Stimulated activated naive CD8-positive, alpha-beta T cell treated with anti-CD3 and anti-CD28 coated beads, Interleukin-15, amount 100 ng/mL, for 72 hours (primary cell): Measurements from ENCODE around the gene MAGOHB.
A peak's percentile ranks its signal among the peaks of the same experiment; 100 is the strongest.
"Not testable (repeated sequence)": the region's sequence is repeated elsewhere in the genome, so short reads cannot be mapped to it uniquely, and the experiment has no call there.

Experiments
- ATAC-seq: fragments of 150-1000 bp; cut with Tn5 transposase; 2 replicates; pipeline ENCODE4 v1.10.0; 2021; ENCODE audit warnings: mild to moderate bottlenecking, moderate library complexity
- DNase-seq, 2 donors: peaks; one replicate each; pipeline ENCODE4 v3.0.0; 2021 to 2022
- H3K27ac Mint-ChIP-seq, 2 donors: one replicate each; pipeline ENCODE4 v1.8.0; 2022; ENCODE audit warnings: mild to moderate bottlenecking in 2 of 2, mixed read lengths in 2 of 2, moderate library complexity in 2 of 2
- H3K27me3 Mint-ChIP-seq: one replicate; pipeline ENCODE4 v1.8.0; 2022; ENCODE audit warnings: mixed read lengths
- H3K4me1 Mint-ChIP-seq: one replicate; pipeline ENCODE4 v1.8.0; 2022; ENCODE audit warnings: mild to moderate bottlenecking, mixed read lengths
- H3K4me3 Mint-ChIP-seq, 2 donors: one replicate each; pipeline ENCODE4 v1.8.0; 2022; ENCODE audit warnings: mild to moderate bottlenecking in 2 of 2, mixed read lengths in 2 of 2, moderate library complexity in 1 of 2
- H3K9me3 Mint-ChIP-seq, 2 donors: one replicate each; pipeline ENCODE4 v1.8.0; 2022; ENCODE audit warnings: mixed read lengths in 2 of 2

Gene MAGOHB

DNA sequence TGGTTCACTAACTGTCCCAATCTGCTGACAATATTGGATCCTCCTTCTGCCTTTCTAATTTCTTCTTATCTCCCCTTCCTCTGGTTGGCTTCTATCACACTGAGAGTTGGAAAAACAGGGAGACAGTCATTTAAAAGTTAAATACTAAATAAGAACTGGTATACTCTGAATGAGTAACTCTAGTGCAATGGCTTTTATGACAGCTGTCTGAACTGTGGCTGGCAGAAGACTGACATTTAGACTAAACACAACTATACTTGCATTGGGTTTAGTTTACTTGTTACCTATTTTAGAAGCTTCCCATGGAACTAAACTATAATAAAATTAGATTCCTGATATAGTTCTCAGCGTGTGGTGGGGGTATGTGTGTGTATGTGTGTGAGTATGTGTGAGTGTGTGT, 7.9 kb upstream of the MAGOHB start:
- DNase-seq = no peak
- Mint-ChIP-seq H3K27ac (no peak overlapping the region), H3K4me1 (no peaks in the 10 kb centered on the region), H3K27me3 (no peaks in the 10 kb centered on the region), H3K9me3 (no peaks in the 10 kb centered on the region), H3K4me3 (no peak overlapping the region)
- ATAC-seq = no peak

DNA sequence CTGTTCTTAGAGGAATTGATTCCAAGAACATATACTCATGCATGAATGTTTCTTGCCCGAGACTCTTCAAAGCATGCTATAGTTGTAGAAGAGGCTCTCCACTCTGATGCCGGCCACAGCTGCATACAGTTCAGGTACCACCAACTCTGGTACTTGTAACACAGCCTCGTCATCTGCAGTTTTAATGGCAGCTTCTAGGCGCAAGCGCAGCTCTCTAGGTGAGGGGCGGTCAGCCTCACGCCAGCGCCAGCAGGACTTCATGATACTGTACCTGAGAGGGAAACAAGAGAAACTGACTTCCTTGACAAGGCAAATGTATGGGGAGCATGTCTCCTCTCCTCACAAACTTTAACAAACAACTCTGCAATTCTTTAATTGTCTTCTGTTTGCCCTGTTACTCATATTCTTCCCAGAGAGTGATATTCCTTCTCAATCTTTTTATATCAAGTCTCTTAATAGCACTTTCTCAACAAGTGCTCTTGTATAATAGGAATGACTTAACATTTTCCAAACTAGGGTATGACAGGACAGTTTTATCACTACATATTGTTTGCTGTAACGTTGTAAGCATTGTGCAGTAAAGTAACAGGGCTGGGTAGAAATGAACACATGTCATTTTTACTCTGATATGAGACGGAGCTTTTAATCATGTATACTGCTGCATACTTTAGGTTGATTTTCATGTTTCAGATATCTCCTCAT, 6.8 kb upstream of the MAGOHB start:
- Mint-ChIP-seq H3K27me3 (no peaks in the 10 kb centered on the region), H3K9me3 (peaks cover 0 to 1% of the 10 kb centered on the region in 2 donors), H3K27ac (no peak overlapping the region), H3K4me3 (no peak overlapping the region), H3K4me1 (no peaks in the 10 kb centered on the region)
- DNase-seq (no peak), ATAC-seq (no peak)

DNA sequence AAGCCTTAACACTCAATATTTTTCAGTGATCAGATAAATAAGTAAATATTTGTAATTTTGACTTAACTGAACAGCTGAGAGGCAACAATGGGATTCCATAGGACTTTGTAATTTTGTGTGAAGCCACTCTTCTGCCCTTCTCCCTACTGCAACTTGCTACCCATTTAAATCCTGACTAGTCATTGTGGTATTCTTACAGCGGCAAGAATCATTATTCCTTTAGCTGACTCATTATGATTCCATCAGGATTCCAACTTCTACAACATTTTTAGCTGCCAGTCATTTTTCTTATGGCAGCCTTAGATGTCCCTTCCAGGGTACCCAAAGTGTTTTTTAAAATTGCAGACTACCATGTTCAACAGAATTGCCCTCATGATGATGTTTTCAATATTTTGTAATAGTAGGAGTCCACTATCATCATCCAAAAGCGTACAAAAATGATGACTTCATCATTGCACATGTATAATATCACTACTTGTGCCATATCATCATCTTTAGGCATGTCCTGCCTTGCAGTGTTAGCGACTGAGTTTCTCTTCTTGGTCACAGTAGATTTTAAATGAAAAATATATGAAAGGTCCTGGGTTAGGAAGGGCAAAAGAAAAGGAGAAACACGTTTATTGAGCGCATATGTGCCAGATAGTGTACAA, 5.1 kb upstream of the MAGOHB start:
- Mint-ChIP-seq H3K27me3 (no peaks in the 10 kb centered on the region), H3K4me3 (no peak overlapping the region), H3K4me1 (peaks cover 2% of the 10 kb centered on the region), H3K27ac (no peak overlapping the region), H3K9me3 (peaks cover 0 to 4% of the 10 kb centered on the region in 2 donors)
- no peak for DNase-seq
- ATAC-seq = no peak

DNA sequence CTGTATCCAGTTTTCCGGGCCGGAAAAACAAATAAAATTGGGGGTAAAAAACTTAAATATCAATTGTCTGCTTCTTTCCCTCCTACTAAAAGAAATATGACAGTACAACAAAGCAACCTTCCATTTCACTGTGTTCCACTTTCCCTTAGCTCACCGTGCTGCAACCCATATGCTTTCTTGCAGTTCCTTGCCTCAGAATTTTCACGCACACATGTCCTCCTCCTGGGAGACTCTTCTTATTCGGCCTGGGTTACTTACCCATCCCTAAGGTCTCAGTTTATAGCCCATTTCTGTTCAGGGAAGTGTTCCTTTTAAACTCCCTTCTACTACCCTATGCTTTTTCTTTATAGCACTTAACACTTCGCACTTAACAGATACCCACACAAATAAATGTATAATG, 4.5 kb upstream of the MAGOHB start:
- DNase-seq = no peak
- H3K27me3 Mint-ChIP-seq = no peaks in the 10 kb centered on the region

DNA sequence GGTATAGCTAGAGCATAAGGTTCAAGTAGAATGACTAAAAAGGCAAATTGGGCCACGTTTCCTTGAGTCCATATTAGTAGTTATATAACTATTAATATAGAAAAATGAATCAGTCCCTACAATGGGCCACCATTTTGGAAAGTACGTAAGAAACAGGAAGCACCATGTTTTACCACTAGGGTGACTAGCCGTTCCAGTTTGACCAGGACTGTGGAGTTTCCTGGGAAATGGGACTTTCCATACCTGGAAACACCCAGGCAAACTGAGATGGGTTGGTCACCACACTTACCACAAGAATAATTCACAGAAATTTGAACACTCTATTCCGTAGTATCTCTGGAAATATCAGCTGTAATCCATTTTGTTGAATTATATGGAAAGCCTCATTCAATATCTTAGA, 2.1 kb upstream of the MAGOHB start:
- DNase-seq = no peak
- Mint-ChIP-seq H3K27me3 (no peaks in the 10 kb centered on the region), H3K27ac (no peak overlapping the region), H3K4me1 (peaks cover 30% of the 10 kb centered on the region), H3K9me3 (peaks cover 0 to 4% of the 10 kb centered on the region in 2 donors), H3K4me3 (no peak overlapping the region)
- no peak for ATAC-seq

More for the DNA sequence above, 4.5 kb upstream of the MAGOHB start:
- H3K9me3 Mint-ChIP-seq = peaks cover 0 to 4% of the 10 kb centered on the region in 2 donors
- H3K4me1 Mint-ChIP-seq = peaks cover 8% of the 10 kb centered on the region
- no peak overlapping the region for H3K27ac Mint-ChIP-seq
- ATAC-seq = no peak
- no peak overlapping the region for H3K4me3 Mint-ChIP-seq

DNA sequence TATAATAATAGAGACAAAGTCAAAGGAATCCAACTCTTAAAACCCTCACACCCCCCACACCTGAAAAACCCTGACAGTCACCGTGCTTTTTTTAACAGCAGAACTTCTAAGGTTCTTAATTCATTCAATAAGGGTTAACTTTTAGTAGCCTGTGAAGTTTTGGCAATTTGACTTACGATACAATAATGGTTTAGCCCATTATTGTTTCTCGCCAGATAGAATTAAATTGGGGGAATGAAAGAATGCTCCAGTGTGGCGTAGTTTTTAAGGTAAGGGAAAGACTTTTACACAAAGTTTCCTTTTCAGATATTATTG, 604 bp upstream of the MAGOHB start:
- Mint-ChIP-seq H3K4me1 (peaks cover 37% of the 10 kb centered on the region), H3K9me3 (peaks cover 0 to 4% of the 10 kb centered on the region in 2 donors), H3K4me3 (peak overlapping the region; percentile 92 to 100), H3K27me3 (no peaks in the 10 kb centered on the region), H3K27ac (peak overlapping the region; percentile 98 to 100)
- no peak for DNase-seq
- ATAC-seq = no peak

DNA sequence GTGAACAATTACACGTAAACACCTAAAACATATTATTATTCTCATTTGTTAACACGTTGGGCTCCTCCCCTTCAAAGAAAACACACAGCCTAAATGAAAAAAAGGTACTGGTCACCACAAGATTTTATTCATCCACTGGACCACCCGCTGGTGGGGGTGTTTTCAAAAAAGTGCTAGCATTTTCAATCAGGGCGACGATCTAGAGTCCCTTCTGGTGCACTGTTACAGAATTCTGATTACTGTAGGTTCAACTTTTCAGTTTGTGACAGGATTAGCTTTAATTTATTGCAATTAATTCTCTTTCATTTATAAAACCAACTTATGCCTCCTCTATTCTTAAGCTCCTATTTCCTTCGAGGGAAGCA, 443 bp downstream of the MAGOHB start:
- Mint-ChIP-seq H3K9me3 (peaks cover 0 to 4% of the 10 kb centered on the region in 2 donors), H3K27me3 (no peaks in the 10 kb centered on the region), H3K27ac (peak overlapping the region; percentile 98 to 100), H3K4me1 (peaks cover 37% of the 10 kb centered on the region), H3K4me3 (peak overlapping the region; percentile 92 to 100)
- DNase-seq (no peak), ATAC-seq (peak; percentile 18)

DNA sequence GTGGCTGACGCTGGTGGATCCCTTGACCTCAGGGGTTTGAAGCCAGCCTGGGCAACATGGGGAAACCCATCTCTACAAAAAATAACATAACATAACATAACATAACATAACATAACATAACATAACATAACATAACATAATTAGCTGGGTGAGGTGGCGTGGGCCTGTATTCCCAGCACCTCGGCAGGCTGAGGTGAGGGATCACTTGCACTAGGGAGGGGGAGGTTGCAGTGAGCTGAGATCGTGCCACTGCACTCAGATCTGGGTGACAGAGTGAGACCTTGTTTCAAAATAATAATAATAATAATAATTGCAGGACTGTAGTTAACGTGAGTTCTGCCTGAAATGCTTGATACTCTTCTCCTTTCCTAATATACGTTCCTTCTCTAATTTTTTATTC, 1.3 kb downstream of the MAGOHB start:
- H3K4me1 Mint-ChIP-seq = peaks cover 37% of the 10 kb centered on the region
- peaks cover 0 to 4% of the 10 kb centered on the region in 2 donors for H3K9me3 Mint-ChIP-seq
- H3K27ac Mint-ChIP-seq = peak overlapping the region in 1 of 2 donors; percentile 59
- no peak for ATAC-seq
- H3K4me3 Mint-ChIP-seq = peak overlapping the region; percentile 92 to 100
- DNase-seq = no peak
- H3K27me3 Mint-ChIP-seq = no peaks in the 10 kb centered on the region

DNA sequence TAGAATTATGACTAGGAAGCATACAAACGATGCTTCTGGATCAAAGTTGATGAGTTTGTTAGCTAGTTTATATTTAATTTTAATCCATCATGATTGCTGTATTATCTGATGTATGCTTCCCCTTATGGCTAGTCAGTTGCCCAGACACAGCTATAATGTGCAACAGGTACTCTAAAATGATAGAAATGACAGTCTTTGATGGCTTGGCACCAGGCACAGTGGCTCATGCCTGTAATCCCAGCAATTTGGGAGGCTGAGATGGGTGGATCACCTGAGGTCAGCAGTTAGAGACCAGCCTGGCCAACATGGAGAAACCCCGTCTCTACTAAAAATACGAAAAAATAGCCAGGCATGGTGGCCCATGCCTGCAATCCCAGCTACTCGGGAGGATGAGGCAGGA, 2.2 kb downstream of the MAGOHB start:
- DNase-seq, H3K9me3 Mint-ChIP-seq, ATAC-seq, H3K27me3 Mint-ChIP-seq: not testable (repeated sequence)
- Mint-ChIP-seq H3K4me3 (peak overlapping the region; percentile 92 to 100), H3K27ac (peak overlapping the region in 1 of 2 donors; percentile 67), H3K4me1 (peaks cover 37% of the 10 kb centered on the region)

DNA sequence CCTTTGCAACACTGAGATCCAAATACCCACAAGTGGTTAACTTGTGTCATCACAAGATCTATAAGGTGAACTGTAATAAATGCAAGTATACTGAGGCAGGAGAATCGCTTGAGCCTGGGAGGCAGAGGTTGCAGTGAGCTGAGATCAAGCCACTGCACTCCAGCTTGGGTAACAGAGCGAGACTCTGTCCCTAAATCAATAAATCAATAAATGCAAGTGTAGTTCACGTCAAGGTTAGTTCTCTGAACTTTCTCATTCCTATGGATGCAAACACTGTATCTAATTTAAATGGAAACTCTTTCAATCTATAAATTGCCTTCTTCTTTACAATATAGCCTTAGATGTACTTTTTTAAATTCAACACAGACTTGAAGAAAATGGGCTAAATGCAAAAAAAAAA, 3.2 kb downstream of the MAGOHB start:
- ATAC-seq (no peak), DNase-seq (no peak)
- Mint-ChIP-seq H3K4me1 (peaks cover 37% of the 10 kb centered on the region), H3K27ac (no peak overlapping the region), H3K27me3 (no peaks in the 10 kb centered on the region), H3K9me3 (peaks cover 0 to 2% of the 10 kb centered on the region in 2 donors), H3K4me3 (no peak overlapping the region)

DNA sequence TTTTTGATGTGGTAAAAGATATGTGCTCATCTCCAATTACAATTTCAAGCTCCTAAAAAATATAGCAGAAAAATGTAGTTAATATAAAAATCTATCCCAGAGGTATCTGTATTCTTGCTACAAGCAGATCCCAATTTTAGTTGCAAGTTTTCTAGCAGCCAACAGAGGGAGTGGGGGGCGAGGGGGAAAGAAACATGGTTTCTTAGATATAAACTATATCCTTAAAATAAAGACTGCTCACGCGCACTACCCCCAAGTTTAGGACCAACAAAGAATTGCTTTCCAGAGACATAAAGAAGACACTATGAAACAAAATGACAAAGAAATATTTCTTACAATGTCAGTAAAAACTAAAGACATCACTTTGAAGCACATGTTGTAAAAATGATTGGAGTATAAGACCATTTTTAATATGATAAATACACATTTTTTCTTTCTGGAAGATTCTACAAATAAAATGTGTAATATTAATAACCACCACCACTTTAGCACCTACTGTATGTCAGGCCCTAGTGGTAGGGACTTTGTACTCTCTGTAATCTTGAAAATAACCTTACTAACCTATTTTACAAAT, 5.4 kb downstream of the MAGOHB start:
- DNase-seq = no peak

DNA sequence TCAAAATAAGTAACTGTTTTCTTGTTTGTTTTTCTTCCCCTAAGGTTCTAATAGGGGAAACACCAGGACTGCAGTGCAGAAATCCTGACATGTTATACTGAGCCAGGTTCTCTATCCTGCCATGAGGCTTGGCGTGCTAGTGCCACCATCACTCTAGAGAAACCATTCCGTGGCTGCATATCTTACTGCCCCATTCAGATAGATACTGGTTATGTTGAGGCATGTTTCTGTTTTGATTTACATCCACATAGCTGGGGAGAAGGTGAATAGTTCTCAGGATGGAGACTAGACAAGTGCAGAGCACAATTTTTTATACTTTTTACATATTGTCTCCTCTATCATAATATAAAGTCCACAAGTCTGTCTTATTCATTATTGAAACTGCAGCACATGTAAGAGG, 11.5 kb downstream of the MAGOHB start:
- no peaks in the 10 kb centered on the region for H3K27me3 Mint-ChIP-seq
- H3K4me1 Mint-ChIP-seq = peaks cover 14% of the 10 kb centered on the region
- H3K9me3 Mint-ChIP-seq = no peaks in the 10 kb centered on the region
- DNase-seq (no peak), ATAC-seq (peak; percentile 52)
- peak overlapping the region in 1 of 2 donors; percentile 48 for H3K27ac Mint-ChIP-seq
- H3K4me3 Mint-ChIP-seq = peak overlapping the region in 1 of 2 donors; percentile 19

More for the DNA sequence above, 5.4 kb downstream of the MAGOHB start:
- H3K27me3 Mint-ChIP-seq = no peaks in the 10 kb centered on the region
- H3K4me1 Mint-ChIP-seq = peaks cover 37% of the 10 kb centered on the region
- ATAC-seq = no peak
- H3K9me3 Mint-ChIP-seq = no peaks in the 10 kb centered on the region
- no peak overlapping the region for H3K4me3 Mint-ChIP-seq
- no peak overlapping the region for H3K27ac Mint-ChIP-seq

DNA sequence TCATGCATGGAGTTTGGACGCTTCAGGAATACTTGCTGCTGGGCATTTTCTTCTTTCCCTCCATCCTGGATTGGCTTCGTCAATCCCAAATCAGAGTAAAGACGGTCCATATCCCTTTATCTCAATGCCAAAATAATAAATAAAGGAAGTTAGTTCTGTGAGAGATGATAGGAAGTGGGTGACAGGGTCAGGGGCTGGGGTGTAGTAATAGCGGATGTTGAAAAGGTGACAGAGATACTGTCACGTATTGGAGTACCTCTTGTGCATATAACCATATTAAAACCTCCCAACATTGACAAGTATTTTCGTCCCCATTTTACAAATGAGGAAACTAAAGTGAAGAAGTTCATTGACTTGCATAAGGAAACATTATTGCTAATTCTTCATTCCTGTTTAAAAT, 12.4 kb downstream of the MAGOHB start:
- no peak for DNase-seq
- H3K4me3 Mint-ChIP-seq = no peak overlapping the region
- H3K9me3 Mint-ChIP-seq = no peaks in the 10 kb centered on the region
- H3K27ac Mint-ChIP-seq = no peak overlapping the region
- peaks cover 14% of the 10 kb centered on the region for H3K4me1 Mint-ChIP-seq
- H3K27me3 Mint-ChIP-seq = no peaks in the 10 kb centered on the region
- ATAC-seq = no peak

DNA sequence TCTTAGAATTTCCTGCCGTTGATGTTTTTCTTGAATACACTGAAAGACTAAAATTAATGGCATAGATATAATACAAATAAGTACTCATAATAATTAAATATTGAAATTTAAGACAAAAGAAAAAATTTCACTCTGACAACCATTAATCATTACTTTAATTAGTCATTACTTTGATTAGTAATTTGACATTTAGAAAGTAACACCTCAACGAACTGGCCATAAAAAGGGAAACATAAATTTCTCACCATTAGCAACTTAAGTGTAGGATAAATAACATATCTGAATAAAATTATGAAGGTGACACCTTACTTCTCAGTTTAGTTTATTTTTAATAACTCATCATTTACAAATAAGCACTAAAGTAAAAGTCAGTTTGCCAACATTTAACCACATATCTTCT, 17.5 kb downstream of the MAGOHB start:
- H3K27ac Mint-ChIP-seq = no peak overlapping the region

DNA sequence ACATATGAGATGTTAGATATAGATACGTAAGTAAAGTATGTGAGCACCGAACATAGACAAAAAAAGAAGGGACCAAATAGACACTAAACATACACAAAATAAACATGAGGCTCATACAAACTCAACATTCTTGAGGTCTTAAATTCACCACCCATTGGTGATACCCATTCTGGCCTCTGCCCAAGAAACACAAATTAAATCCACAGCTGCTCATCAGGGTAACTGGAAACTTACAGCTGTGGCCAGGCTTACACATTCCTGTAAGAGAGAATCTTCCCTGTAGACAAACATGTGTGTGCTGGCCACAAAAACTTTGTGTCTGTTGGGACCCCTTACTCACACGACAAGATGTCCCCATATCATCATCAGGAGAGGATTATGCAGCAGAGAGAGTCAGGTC, 22.4 kb downstream of the MAGOHB start:
- no peaks in the 10 kb centered on the region for H3K27me3 Mint-ChIP-seq
- no peak overlapping the region for H3K4me3 Mint-ChIP-seq
- H3K9me3 Mint-ChIP-seq = no peaks in the 10 kb centered on the region
- no peaks in the 10 kb centered on the region for H3K4me1 Mint-ChIP-seq
- no peak for ATAC-seq
- no peak overlapping the region for H3K27ac Mint-ChIP-seq
- no peak for DNase-seq

More for the DNA sequence above, 17.5 kb downstream of the MAGOHB start:
- Mint-ChIP-seq H3K4me3 (no peak overlapping the region), H3K27me3 (no peaks in the 10 kb centered on the region), H3K4me1 (no peaks in the 10 kb centered on the region), H3K9me3 (no peaks in the 10 kb centered on the region)
- ATAC-seq (no peak), DNase-seq (no peak)

DNA sequence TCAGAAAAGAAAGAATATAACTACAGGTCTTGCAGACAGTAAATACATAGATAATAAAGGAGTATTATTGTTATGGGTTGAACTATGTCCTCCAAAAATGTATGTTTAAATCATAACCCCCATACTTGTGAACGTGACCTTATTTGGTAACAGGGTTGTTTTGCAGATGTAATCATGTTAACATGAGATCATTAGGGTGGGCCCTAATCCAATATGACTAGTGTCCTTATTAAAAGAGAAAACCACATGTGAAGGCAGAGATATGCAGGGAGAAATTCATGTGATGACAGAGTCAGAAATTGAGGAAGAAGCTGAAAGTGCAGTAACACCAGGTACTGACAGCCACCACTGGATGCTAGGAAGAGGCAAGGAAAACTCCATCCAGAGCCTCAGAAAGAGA, 29.0 kb downstream of the MAGOHB start:
- DNase-seq = no peak
- ATAC-seq = no peak
- Mint-ChIP-seq H3K27me3 (no peaks in the 10 kb centered on the region), H3K27ac (no peak overlapping the region), H3K4me1 (no peaks in the 10 kb centered on the region), H3K9me3 (peaks cover 0 to 4% of the 10 kb centered on the region in 2 donors), H3K4me3 (no peak overlapping the region)
